ENCODE data around the gene POU2F3. TPM values are rescaled to one million over a fixed set of nuclear protein-coding genes. Genes with fewer than 3 reads are reported as not detected.

POU2F3 gene
- total and polyA plus RNA-seq, 2 of the 13 experiments (the other 11 are each of a cell fraction or from before 2014, with no cell fraction given): not detected

DNA sequence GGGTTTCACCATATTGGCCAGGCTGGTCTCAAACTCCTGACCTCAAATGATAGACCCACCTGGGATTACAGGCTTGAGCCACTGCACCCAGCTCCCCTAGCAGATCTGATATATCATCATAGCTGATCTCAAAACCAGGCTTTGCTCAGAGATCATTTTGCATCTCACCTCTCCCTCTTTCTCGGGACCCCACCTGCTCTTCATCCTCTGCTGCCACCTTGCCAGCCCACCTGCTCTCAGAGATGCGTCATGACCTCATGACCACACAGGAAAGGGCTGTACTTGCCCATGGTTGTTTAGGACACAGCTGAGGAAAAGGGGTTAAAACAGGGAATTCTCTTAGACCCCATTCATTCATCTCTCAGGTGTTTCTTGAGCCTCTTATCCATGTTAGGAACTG is 27.4 kb downstream of the POU2F3 start:
- no TSS peak for BruUV-seq (replicated peaks)
- WGBS (ENCODE audit: low lambda C conversion rate): 0% methylated on average over 2 of the region's 2 CpGs
- no peak overlapping the region for H3K27ac ChIP-seq (ENCODE audit: extremely low read length, insufficient read depth, low read length)
- CTCF ChIA-PET (ENCODE audit: low intra/inter-chr PET ratio, low total read pairs): no interaction called here
- no peaks in the 10 kb centered on the region for H3K79me2 ChIP-seq (ENCODE audit: insufficient read depth, low read length)
- ATAC-seq: no peak
- TF ChIP-seq MED8 (CRISPR knock-in tag; IDR thresholded peaks at IDR 0.05; ENCODE audit: insufficient replicate concordance) (no peak), ZNF367 (CRISPR knock-in tag; IDR thresholded peaks at IDR 0.05; ENCODE audit: borderline replicate concordance) (no peak), SP140L (CRISPR knock-in tag; IDR thresholded peaks at IDR 0.05; ENCODE audit: borderline replicate concordance) (no peak), HOXA3 (CRISPR knock-in tag; IDR thresholded peaks at IDR 0.05) (no peak), FOXA1 (IDR thresholded peaks at IDR 0.05) (no peak), FOXA1 (CRISPR knock-in tag; IDR thresholded peaks at IDR 0.05) (no peak), THAP11 (CRISPR knock-in tag; IDR thresholded peaks at IDR 0.05) (no peak), IRX3 (CRISPR knock-in tag; IDR thresholded peaks at IDR 0.05; ENCODE audit: borderline replicate concordance, low read depth) (no peak), ZNF878 (CRISPR knock-in tag; IDR thresholded peaks at IDR 0.05) (no peak), ZNF7 (CRISPR knock-in tag; IDR thresholded peaks at IDR 0.05) (no peak), TMF1 (CRISPR knock-in tag; IDR thresholded peaks at IDR 0.05; ENCODE audit: low read depth) (no peak), ZSCAN12 (CRISPR knock-in tag; IDR thresholded peaks at IDR 0.05) (no peak), ZFAT (CRISPR knock-in tag; conservative IDR thresholded peaks at IDR 0.05) (no peak), SRSF4 (IDR thresholded peaks at IDR 0.05; ENCODE audit: low read depth, low read length, poor library complexity, severe bottlenecking) (no peak), ZFP41 (CRISPR knock-in tag; IDR thresholded peaks at IDR 0.05; ENCODE audit: borderline replicate concordance) (no peak)
- TF ChIP-seq, protein P1, sequence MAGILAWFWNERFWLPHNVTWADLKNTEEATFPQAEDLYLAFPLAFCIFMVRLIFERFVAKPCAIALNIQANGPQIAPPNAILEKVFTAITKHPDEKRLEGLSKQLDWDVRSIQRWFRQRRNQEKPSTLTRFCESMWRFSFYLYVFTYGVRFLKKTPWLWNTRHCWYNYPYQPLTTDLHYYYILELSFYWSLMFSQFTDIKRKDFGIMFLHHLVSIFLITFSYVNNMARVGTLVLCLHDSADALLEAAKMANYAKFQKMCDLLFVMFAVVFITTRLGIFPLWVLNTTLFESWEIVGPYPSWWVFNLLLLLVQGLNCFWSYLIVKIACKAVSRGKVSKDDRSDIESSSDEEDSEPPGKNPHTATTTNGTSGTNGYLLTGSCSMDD (CRISPR knock-in tag; IDR thresholded peaks at IDR 0.05): no peak
- TF ChIP-seq, protein P2, sequence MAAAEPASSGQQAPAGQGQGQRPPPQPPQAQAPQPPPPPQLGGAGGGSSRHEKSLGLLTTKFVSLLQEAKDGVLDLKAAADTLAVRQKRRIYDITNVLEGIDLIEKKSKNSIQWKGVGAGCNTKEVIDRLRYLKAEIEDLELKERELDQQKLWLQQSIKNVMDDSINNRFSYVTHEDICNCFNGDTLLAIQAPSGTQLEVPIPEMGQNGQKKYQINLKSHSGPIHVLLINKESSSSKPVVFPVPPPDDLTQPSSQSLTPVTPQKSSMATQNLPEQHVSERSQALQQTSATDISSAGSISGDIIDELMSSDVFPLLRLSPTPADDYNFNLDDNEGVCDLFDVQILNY (CRISPR knock-in tag; conservative IDR thresholded peaks at IDR 0.05): no peak
- TF ChIP-seq, protein P3, sequence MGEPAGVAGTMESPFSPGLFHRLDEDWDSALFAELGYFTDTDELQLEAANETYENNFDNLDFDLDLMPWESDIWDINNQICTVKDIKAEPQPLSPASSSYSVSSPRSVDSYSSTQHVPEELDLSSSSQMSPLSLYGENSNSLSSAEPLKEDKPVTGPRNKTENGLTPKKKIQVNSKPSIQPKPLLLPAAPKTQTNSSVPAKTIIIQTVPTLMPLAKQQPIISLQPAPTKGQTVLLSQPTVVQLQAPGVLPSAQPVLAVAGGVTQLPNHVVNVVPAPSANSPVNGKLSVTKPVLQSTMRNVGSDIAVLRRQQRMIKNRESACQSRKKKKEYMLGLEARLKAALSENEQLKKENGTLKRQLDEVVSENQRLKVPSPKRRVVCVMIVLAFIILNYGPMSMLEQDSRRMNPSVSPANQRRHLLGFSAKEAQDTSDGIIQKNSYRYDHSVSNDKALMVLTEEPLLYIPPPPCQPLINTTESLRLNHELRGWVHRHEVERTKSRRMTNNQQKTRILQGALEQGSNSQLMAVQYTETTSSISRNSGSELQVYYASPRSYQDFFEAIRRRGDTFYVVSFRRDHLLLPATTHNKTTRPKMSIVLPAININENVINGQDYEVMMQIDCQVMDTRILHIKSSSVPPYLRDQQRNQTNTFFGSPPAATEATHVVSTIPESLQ (CRISPR knock-in tag; conservative IDR thresholded peaks at IDR 0.05): no peak
- TF ChIP-seq, protein P4, sequence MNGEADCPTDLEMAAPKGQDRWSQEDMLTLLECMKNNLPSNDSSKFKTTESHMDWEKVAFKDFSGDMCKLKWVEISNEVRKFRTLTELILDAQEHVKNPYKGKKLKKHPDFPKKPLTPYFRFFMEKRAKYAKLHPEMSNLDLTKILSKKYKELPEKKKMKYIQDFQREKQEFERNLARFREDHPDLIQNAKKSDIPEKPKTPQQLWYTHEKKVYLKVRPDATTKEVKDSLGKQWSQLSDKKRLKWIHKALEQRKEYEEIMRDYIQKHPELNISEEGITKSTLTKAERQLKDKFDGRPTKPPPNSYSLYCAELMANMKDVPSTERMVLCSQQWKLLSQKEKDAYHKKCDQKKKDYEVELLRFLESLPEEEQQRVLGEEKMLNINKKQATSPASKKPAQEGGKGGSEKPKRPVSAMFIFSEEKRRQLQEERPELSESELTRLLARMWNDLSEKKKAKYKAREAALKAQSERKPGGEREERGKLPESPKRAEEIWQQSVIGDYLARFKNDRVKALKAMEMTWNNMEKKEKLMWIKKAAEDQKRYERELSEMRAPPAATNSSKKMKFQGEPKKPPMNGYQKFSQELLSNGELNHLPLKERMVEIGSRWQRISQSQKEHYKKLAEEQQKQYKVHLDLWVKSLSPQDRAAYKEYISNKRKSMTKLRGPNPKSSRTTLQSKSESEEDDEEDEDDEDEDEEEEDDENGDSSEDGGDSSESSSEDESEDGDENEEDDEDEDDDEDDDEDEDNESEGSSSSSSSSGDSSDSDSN (CRISPR knock-in tag; IDR thresholded peaks at IDR 0.05): no peak
- H3K9ac ChIP-seq (ENCODE audit: insufficient read depth, low read depth, low read length): no peak overlapping the region
- no peak for FAIRE-seq
- no peak overlapping the region for H2AFZ ChIP-seq (ENCODE audit: low read length)
- intact Hi-C loops (cut with micrococcal nuclease; ENCODE audit: unreplicated experiment) (no loop called here), in situ Hi-C loops (cut with HindIII; ENCODE audit: extremely low pct_ligation_motif_present, low pct_unique_long_range_greater_than_20kb) (no loop called here)
- H3K27me3 ChIP-seq (ENCODE audit: control insufficient read depth in 1 of 2, insufficient read depth in 2 of 2, low read length in 2 of 2): peaks cover 4 to 38% of the 10 kb centered on the region in 2 experiments; a peak in 4 of 5 replicates
- H3K36me3 ChIP-seq (replicated peaks in 1 of 2; ENCODE audit: control insufficient read depth in 1 of 2, insufficient read depth in 2 of 2, low read length in 2 of 2): no peaks in the 10 kb centered on the region
- no peaks in the 10 kb centered on the region for H3K4me1 ChIP-seq (ENCODE audit: insufficient read depth, low read length)
- no peak for DNase-seq (ENCODE audit: low spot score)
- POLR2A ChIA-PET: no interaction called here
- H4K20me1 ChIP-seq (ENCODE audit: insufficient read depth, low read length): no peaks in the 10 kb centered on the region
- H3K4me2 ChIP-seq (ENCODE audit: low read depth, low read length): no peak overlapping the region
- H3K4me3 ChIP-seq (replicated peaks in 1 of 3; ENCODE audit: insufficient read depth in 1 of 3, low read depth in 2 of 3, low read length in 3 of 3): no peak overlapping the region
- no peaks in the 10 kb centered on the region for H3K9me3 ChIP-seq (ENCODE audit: low read length)
